NT2/D1 (cell line): ENCODE results near the gene TUBB4B.

Experiments used
- SUZ12 ChIP-seq: IDR thresholded peaks from 2 replicates; pipeline ENCODE4 v1.6.1; 2011; ENCODE audit not compliant: insufficient read length, insufficient read depth; ENCODE audit errors: extremely low read depth
- YY1 ChIP-seq: IDR thresholded peaks from 2 replicates; pipeline ENCODE4 v1.6.1; 2011; ENCODE audit not compliant: insufficient read length, insufficient read depth
- ZNF274 ChIP-seq: IDR thresholded peaks from 2 replicates; pipeline ENCODE4 v1.6.1; 2011; ENCODE audit warnings: mild to moderate bottlenecking, low read depth, low read length

DNA sequence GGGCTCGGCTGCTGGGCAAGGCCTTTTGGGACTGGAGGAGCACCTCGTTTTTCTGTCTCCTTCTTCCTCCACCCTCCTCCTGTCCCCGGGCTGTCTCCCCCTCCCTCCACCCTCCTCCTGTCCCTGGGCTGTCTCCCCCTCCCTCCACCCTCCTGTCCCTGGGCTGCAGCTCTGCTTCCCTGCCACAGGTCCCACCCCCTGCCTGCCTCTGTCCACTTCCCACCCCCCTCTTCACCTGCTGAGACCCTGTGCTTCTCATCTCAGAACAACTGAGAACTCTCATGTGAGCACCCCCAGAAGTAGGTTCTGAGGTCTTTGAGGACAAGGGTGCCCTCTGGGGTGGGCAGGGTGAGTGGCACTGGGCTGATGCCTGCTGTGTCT is 30.6 kb downstream of the TUBB4B start:
- TF ChIP-seq YY1 (no peak), ZNF274 (no peak), SUZ12 (no peak)
